ENCODE results near the gene CPAMD8. TPM values are rescaled to one million over a fixed set of nuclear protein-coding genes. Genes with fewer than 3 reads are reported as not detected.

The CPAMD8 gene
- total RNA-seq, 1 experiment from 2014 or later = 0.20 TPM

- TF ChIP-seq YY1 (IDR thresholded peaks at IDR 0.05; ENCODE audit: extremely low read depth, insufficient replicate concordance, low read depth, low read length) = no peak
- no peak for TF ChIP-seq RAD21 (IDR thresholded peaks at IDR 0.05; ENCODE audit: low read depth)
- TF ChIP-seq POLR2AphosphoS5 (IDR thresholded peaks at IDR 0.05; ENCODE audit: low read depth, low read length) = no peak
- no peak for TF ChIP-seq SIN3A (IDR thresholded peaks at IDR 0.05; ENCODE audit: low read depth)
- no peak for TF ChIP-seq JUND (IDR thresholded peaks at IDR 0.05)
- no peak for TF ChIP-seq EZH2 (IDR thresholded peaks at IDR 0.05)
- TF ChIP-seq, protein P1, sequence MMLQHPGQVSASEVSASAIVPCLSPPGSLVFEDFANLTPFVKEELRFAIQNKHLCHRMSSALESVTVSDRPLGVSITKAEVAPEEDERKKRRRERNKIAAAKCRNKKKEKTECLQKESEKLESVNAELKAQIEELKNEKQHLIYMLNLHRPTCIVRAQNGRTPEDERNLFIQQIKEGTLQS (IDR thresholded peaks at IDR 0.05) = no peak
- no peak for TF ChIP-seq FOSL1 (IDR thresholded peaks at IDR 0.05; ENCODE audit: low read depth)
Observed at GRCh38 chr19:16851031-16851712, 175.4 kb downstream of the CPAMD8 start (continued).

- no peaks in the 10 kb centered on the region for H3K9me3 ChIP-seq (ENCODE audit: control insufficient read depth in 1 of 2, insufficient read depth in 1 of 2, low read depth in 1 of 2, low read length in 2 of 2)
- intact Hi-C loops (cut with micrococcal nuclease) = no loop called here
- RAD21 ChIA-PET (ENCODE audit: low non-redundant PET in 1 of 2, low total read pairs in 2 of 2, uncharacterized antibody in 2 of 2, unreplicated experiment in 2 of 2) = no interaction called here
- CTCF ChIA-PET = no interaction called here
- H3K27ac ChIP-seq (ENCODE audit: low read depth, low read length) = no peak overlapping the region
- no peak overlapping the region for H3K9ac ChIP-seq (ENCODE audit: low read length)
- BruUV-seq (replicated peaks) = no TSS peak
- H3K4me1 ChIP-seq (ENCODE audit: control insufficient read depth in 1 of 2, insufficient read depth in 2 of 2, low read length in 2 of 2) = no peaks in the 10 kb centered on the region
- H3K79me2 ChIP-seq (ENCODE audit: insufficient read depth, low read length) = peaks cover 3% of the 10 kb centered on the region; the same call in 1 of the 2 replicates
- ATAC-seq = no peak
- POLR2A ChIA-PET = no interaction called here
- H3K27me3 ChIP-seq (ENCODE audit: insufficient read depth, low read length) = no peaks in the 10 kb centered on the region
- H3K4me3 ChIP-seq (replicated peaks in 1 of 2; ENCODE audit: low read depth in 1 of 2, low read length in 2 of 2) = no peak overlapping the region
- H3K4me2 ChIP-seq (ENCODE audit: low read length) = no peak overlapping the region
- no peak for DNase-seq (ENCODE audit: low read depth, low spot score)
- no peaks in the 10 kb centered on the region for H3K9me2 ChIP-seq (ENCODE audit: insufficient read depth)
- peaks cover 42 to 58% of the 10 kb centered on the region in 2 experiments for H3K36me3 ChIP-seq (ENCODE audit: control insufficient read depth in 1 of 2, insufficient read depth in 2 of 2, low read length in 2 of 2)
- no peaks in the 10 kb centered on the region for H4K20me1 ChIP-seq (ENCODE audit: insufficient read depth)
- H2AFZ ChIP-seq (ENCODE audit: low read depth, low read length, poor library complexity, severe bottlenecking) = no peak overlapping the region
- TF ChIP-seq EZH2phosphoT487 (IDR thresholded peaks at IDR 0.05; ENCODE audit: borderline replicate concordance) (no peak), CBX3 (IDR thresholded peaks at IDR 0.05; ENCODE audit: low read depth) (no peak), ZFX (IDR thresholded peaks at IDR 0.05) (no peak), SP1 (IDR thresholded peaks at IDR 0.05; ENCODE audit: low read depth) (no peak), EZH2 (IDR thresholded peaks at IDR 0.05) (no peak), FOSL1 (IDR thresholded peaks at IDR 0.05; ENCODE audit: low read depth) (no peak), EGR1 (IDR thresholded peaks at IDR 0.05; ENCODE audit: low read depth) (no peak), JUND (IDR thresholded peaks at IDR 0.05) (no peak), RAD21 (IDR thresholded peaks at IDR 0.05; ENCODE audit: low read depth) (no peak), YY1 (IDR thresholded peaks at IDR 0.05; ENCODE audit: extremely low read depth, insufficient replicate concordance, low read depth, low read length) (no peak), CEBPB (IDR thresholded peaks at IDR 0.05; ENCODE audit: low read depth) (no peak), SIN3A (IDR thresholded peaks at IDR 0.05; ENCODE audit: low read depth) (no peak), POLR2A (IDR thresholded peaks at IDR 0.05; ENCODE audit: borderline replicate concordance, extremely low read depth, insufficient read depth, insufficient read length) (no peak), POLR2AphosphoS5 (IDR thresholded peaks at IDR 0.05; ENCODE audit: low read depth, low read length) (no peak)
- TF ChIP-seq, protein P1 (IDR thresholded peaks at IDR 0.05) = no peak
- TF ChIP-seq, protein P2, sequence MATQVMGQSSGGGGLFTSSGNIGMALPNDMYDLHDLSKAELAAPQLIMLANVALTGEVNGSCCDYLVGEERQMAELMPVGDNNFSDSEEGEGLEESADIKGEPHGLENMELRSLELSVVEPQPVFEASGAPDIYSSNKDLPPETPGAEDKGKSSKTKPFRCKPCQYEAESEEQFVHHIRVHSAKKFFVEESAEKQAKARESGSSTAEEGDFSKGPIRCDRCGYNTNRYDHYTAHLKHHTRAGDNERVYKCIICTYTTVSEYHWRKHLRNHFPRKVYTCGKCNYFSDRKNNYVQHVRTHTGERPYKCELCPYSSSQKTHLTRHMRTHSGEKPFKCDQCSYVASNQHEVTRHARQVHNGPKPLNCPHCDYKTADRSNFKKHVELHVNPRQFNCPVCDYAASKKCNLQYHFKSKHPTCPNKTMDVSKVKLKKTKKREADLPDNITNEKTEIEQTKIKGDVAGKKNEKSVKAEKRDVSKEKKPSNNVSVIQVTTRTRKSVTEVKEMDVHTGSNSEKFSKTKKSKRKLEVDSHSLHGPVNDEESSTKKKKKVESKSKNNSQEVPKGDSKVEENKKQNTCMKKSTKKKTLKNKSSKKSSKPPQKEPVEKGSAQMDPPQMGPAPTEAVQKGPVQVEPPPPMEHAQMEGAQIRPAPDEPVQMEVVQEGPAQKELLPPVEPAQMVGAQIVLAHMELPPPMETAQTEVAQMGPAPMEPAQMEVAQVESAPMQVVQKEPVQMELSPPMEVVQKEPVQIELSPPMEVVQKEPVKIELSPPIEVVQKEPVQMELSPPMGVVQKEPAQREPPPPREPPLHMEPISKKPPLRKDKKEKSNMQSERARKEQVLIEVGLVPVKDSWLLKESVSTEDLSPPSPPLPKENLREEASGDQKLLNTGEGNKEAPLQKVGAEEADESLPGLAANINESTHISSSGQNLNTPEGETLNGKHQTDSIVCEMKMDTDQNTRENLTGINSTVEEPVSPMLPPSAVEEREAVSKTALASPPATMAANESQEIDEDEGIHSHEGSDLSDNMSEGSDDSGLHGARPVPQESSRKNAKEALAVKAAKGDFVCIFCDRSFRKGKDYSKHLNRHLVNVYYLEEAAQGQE (IDR thresholded peaks at IDR 0.05; ENCODE audit: low read depth) = no peak
- TF ChIP-seq, protein P3, sequence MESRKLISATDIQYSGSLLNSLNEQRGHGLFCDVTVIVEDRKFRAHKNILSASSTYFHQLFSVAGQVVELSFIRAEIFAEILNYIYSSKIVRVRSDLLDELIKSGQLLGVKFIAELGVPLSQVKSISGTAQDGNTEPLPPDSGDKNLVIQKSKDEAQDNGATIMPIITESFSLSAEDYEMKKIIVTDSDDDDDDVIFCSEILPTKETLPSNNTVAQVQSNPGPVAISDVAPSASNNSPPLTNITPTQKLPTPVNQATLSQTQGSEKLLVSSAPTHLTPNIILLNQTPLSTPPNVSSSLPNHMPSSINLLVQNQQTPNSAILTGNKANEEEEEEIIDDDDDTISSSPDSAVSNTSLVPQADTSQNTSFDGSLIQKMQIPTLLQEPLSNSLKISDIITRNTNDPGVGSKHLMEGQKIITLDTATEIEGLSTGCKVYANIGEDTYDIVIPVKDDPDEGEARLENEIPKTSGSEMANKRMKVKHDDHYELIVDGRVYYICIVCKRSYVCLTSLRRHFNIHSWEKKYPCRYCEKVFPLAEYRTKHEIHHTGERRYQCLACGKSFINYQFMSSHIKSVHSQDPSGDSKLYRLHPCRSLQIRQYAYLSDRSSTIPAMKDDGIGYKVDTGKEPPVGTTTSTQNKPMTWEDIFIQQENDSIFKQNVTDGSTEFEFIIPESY (IDR thresholded peaks at IDR 0.05; ENCODE audit: extremely low read depth, insufficient replicate concordance, low read length) = no peak
Observed at GRCh38 chr19:16850133-16850532, 176.5 kb downstream of the CPAMD8 start.
